Measurements from ENCODE around the gene PALLD.

GRCh38 chr4:168880811-168881595 is 384.2 kb downstream of the PALLD start:
- no peak for TF ChIP-seq EZH2 (IDR thresholded peaks at IDR 0.05; ENCODE audit: insufficient read depth, poor library complexity, severe bottlenecking)
- no peak for TF ChIP-seq EZH2phosphoT487 (IDR thresholded peaks at IDR 0.05; ENCODE audit: insufficient read depth, low read depth)

Data from GM23248 (cell line).